Thymus (tissue), 11 donors: ENCODE data around the gene CBX8. TPM values are rescaled to one million over a fixed set of nuclear protein-coding genes. Genes with fewer than 3 reads are reported as not detected.

Source experiments
- DNase-seq, 9 donors: peaks; one replicate each; pipeline ENCODE4 v3.0.0-alpha.2; 2013; ENCODE audit warnings: low spot score in 9 of 9, low read depth in 6 of 9, missing footprints in 1 of 9
- H3K27ac ChIP-seq, 2 donors: one replicate each; pipeline ENCODE4 v1.5.1; 2013; ENCODE audit warnings: control low read depth in 1 of 2, low read depth in 1 of 2, low read length in 1 of 2, mild to moderate bottlenecking in 1 of 2, moderate library complexity in 1 of 2
- H3K27me3 ChIP-seq, 2 donors: one replicate each; pipeline ENCODE4 v1.5.1; 2013; ENCODE audit warnings: low read length in 1 of 2; ENCODE audit not compliant: control insufficient read depth in 2 of 2, insufficient read depth in 1 of 2
- H3K36me3 ChIP-seq, 2 donors: one replicate each; pipeline ENCODE4 v1.5.1; 2013; ENCODE audit warnings: low read length in 1 of 2, mild to moderate bottlenecking in 1 of 2, moderate library complexity in 1 of 2; ENCODE audit not compliant: control insufficient read depth in 2 of 2, insufficient read depth in 2 of 2
- H3K4me1 ChIP-seq, 2 donors: one replicate each; pipeline ENCODE4 v1.5.1; 2013; ENCODE audit warnings: low read length in 2 of 2; ENCODE audit not compliant: control insufficient read depth in 2 of 2, insufficient read depth in 2 of 2
- H3K4me3 ChIP-seq, 2 donors: one replicate each; pipeline ENCODE4 v1.5.1; 2013; ENCODE audit warnings: low read length in 2 of 2, control low read depth in 1 of 2, mild to moderate bottlenecking in 1 of 2
- H3K9me3 ChIP-seq, 2 donors: one replicate each; pipeline ENCODE4 v1.5.1; 2013; ENCODE audit warnings: low read length in 1 of 2, mild to moderate bottlenecking in 1 of 2; ENCODE audit not compliant: control insufficient read depth in 2 of 2, insufficient read depth in 1 of 2
- WGBS: extraction: QIAGEN DNeasy Blood & Tissue Kit; methylation state at CpG from one replicate; pipeline ENCODE4 v1.1.7; 2013; 5-methylcytosine and 5-hydroxymethylcytosine counted together
- polyA plus RNA-seq: library from polyadenylated mRNA; stranded (reverse); fragments of 200-250 nt; gene quantifications from one replicate; pipeline ENCODE4 v1.2.3, GENCODE V29; 2013
- total RNA-seq: library from RNA; stranded (reverse); fragments of 120-200 nt; gene quantifications from one replicate; pipeline ENCODE4 v1.2.4, GENCODE V29; 2013
- donor health status: healthy.

CBX8 gene
- total and polyA plus RNA-seq, 2 donors = 7.4 to 12.8 TPM

- Histone ChIP-seq H3K36me3 (no peaks in the 10 kb centered on the region), H3K4me1 (peaks cover 35 to 86% of the 10 kb centered on the region in 2 donors), H3K27ac (peak overlapping the region; percentile 40 to 67), H3K9me3 (peaks cover 5 to 45% of the 10 kb centered on the region in 2 donors), H3K27me3 (peaks cover 99 to 100% of the 10 kb centered on the region in 2 donors), H3K4me3 (peak overlapping the region; percentile 38 to 46)
- DNase-seq = peak in 2 of 9 donors; percentile 69 to 86
- WGBS = 1% methylated on average over 76 of the region's 76 CpGs
These were observed 7.3 kb upstream of the CBX8 start for GRCh38 chr17:79803997-79804855.

- H3K9me3 ChIP-seq = peaks cover 5 to 50% of the 10 kb centered on the region in 2 donors
- H3K27ac ChIP-seq = peak overlapping the region in 1 of 2 donors; percentile 26
- peaks cover 99 to 100% of the 10 kb centered on the region in 2 donors for H3K27me3 ChIP-seq
- H3K4me3 ChIP-seq = peak overlapping the region; percentile 16 to 46
- WGBS = 8% methylated on average over 31 of the region's 31 CpGs
- no peak for DNase-seq
- peaks cover 35 to 86% of the 10 kb centered on the region in 2 donors for H3K4me1 ChIP-seq
- H3K36me3 ChIP-seq = no peaks in the 10 kb centered on the region
These were observed 6.6 kb upstream of the CBX8 start for GRCh38 chr17:79803421-79803996.

- H3K4me3 ChIP-seq = peak overlapping the region in 1 of 2 donors; percentile 31
- H3K9me3 ChIP-seq = peaks cover 5 to 55% of the 10 kb centered on the region in 2 donors
- peaks cover 41 to 89% of the 10 kb centered on the region in 2 donors for H3K4me1 ChIP-seq
- no peaks in the 10 kb centered on the region for H3K36me3 ChIP-seq
- no peak overlapping the region for H3K27ac ChIP-seq
- peak in 1 of 9 donors; percentile 48 for DNase-seq
- H3K27me3 ChIP-seq = peaks cover 99 to 100% of the 10 kb centered on the region in 2 donors
- 8% methylated on average over 57 of the region's 57 CpGs for WGBS
These were observed 6.0 kb upstream of the CBX8 start for GRCh38 chr17:79802736-79803420.

- Histone ChIP-seq H3K27me3 (peaks cover 95 to 96% of the 10 kb centered on the region in 2 donors), H3K36me3 (no peaks in the 10 kb centered on the region), H3K4me3 (peak overlapping the region in 1 of 2 donors; percentile 31), H3K9me3 (peaks cover 6 to 56% of the 10 kb centered on the region in 2 donors), H3K27ac (no peak overlapping the region), H3K4me1 (peaks cover 44 to 92% of the 10 kb centered on the region in 2 donors)
- no peak for DNase-seq
- 9% methylated on average over 11 of the region's 11 CpGs for WGBS
These were observed 5.3 kb upstream of the CBX8 start for GRCh38 chr17:79802039-79802735.

- Histone ChIP-seq H3K9me3 (peaks cover 6 to 56% of the 10 kb centered on the region in 2 donors), H3K4me1 (peaks cover 44 to 88% of the 10 kb centered on the region in 2 donors), H3K27ac (peak overlapping the region in 1 of 2 donors; percentile 68), H3K27me3 (peaks cover 87 to 88% of the 10 kb centered on the region in 2 donors), H3K4me3 (peak overlapping the region; percentile 49 to 50), H3K36me3 (no peaks in the 10 kb centered on the region)
- WGBS = 5% methylated on average over 52 of the region's 52 CpGs
- DNase-seq = no peak
These were observed 4.5 kb upstream of the CBX8 start for GRCh38 chr17:79801156-79802038.

- Histone ChIP-seq H3K27ac (peak overlapping the region; percentile 7 to 68), H3K27me3 (peaks cover 80 to 81% of the 10 kb centered on the region in 2 donors), H3K36me3 (peaks cover 0 to 4% of the 10 kb centered on the region in 2 donors), H3K4me1 (peaks cover 51 to 88% of the 10 kb centered on the region in 2 donors), H3K4me3 (peak overlapping the region; percentile 49 to 50), H3K9me3 (peaks cover 6 to 56% of the 10 kb centered on the region in 2 donors)
- 3% methylated on average over 44 of the region's 44 CpGs for WGBS
- peak in 2 of 9 donors; percentile 59 to 80 for DNase-seq
These were observed 3.7 kb upstream of the CBX8 start for GRCh38 chr17:79800325-79801155.

- H3K27me3 ChIP-seq = peaks cover 75 to 78% of the 10 kb centered on the region in 2 donors
- H3K9me3 ChIP-seq = peaks cover 6 to 52% of the 10 kb centered on the region in 2 donors
- no peak overlapping the region for H3K27ac ChIP-seq
- peak overlapping the region; percentile 11 to 50 for H3K4me3 ChIP-seq
- DNase-seq = no peak
- H3K4me1 ChIP-seq = peaks cover 54 to 87% of the 10 kb centered on the region in 2 donors
- H3K36me3 ChIP-seq = peaks cover 6 to 11% of the 10 kb centered on the region in 2 donors
- WGBS = 5% methylated on average over 31 of the region's 31 CpGs
These were observed 2.9 kb upstream of the CBX8 start for GRCh38 chr17:79799538-79800324.
